Body of pancreas (tissue), 4 donors: ENCODE results near the gene EIF5AL1.

Experiments used
- POLR2A ChIP-seq, 3 donors: fragments of 450-650 bp; IDR thresholded peaks; one replicate each; pipeline ENCODE4 v1.6.1; 2016; ENCODE audit warnings: antibody characterized with exemption in 3 of 3, mild to moderate bottlenecking in 2 of 3
- TF ChIP-seq, protein P1 (sequence below), 7 experiments: fragments of 450-650 bp in 4 of 7; fragments of 200-600 bp in 3 of 7; sonication (generic) in 3 of 7; IDR thresholded peaks; one replicate each; pipeline ENCODE4 v1.5.1; 2016 to 2019; ENCODE audit warnings: antibody characterized with exemption in 7 of 7

DNA sequence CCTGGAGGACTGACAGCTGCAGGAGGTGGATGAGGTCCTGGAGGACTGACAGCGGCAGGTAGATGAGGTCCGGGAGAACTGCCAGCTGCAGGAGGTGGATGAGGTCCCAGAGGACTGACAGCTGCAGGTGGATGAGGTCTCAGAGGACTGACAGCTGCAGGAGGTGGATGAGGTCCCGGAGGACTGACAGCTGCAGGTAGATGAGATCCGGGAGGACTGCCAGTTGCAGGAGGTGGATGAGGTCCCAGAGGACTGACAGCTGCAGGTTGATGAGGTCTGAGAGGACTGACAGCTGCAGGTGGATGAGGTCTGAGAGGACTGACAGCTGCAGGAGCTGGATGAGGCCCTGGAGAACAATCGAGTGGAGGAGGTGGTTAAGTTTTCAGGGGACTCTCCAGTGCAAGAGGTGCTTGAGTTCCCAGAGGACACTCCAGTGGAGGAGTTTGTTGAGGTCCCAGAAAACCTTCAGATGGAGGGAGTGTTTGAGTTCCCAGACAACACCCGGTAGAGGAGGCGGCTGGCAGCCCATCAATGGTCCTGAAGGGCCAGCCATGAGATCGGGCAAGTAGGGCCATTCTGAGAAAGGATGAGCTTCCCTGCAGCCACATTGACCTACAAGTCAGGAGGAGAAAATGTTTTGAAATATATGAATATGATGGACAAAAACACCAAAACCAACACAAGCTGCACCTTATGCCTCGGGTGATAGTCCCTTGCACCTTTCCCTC lies 4.7 kb upstream of the EIF5AL1 start:
- TF ChIP-seq POLR2A (IDR thresholded peaks at IDR 0.05), result no peak
- TF ChIP-seq, protein P1, sequence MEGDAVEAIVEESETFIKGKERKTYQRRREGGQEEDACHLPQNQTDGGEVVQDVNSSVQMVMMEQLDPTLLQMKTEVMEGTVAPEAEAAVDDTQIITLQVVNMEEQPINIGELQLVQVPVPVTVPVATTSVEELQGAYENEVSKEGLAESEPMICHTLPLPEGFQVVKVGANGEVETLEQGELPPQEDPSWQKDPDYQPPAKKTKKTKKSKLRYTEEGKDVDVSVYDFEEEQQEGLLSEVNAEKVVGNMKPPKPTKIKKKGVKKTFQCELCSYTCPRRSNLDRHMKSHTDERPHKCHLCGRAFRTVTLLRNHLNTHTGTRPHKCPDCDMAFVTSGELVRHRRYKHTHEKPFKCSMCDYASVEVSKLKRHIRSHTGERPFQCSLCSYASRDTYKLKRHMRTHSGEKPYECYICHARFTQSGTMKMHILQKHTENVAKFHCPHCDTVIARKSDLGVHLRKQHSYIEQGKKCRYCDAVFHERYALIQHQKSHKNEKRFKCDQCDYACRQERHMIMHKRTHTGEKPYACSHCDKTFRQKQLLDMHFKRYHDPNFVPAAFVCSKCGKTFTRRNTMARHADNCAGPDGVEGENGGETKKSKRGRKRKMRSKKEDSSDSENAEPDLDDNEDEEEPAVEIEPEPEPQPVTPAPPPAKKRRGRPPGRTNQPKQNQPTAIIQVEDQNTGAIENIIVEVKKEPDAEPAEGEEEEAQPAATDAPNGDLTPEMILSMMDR (IDR thresholded peaks at IDR 0.05), result no peak
